SKM-1 treated with dmso at 0.1 percent for 144 hours (cell line): Measurements from ENCODE around the gene IBA57.
"Not testable (repeated sequence)": the region's sequence is repeated elsewhere in the genome, so short reads cannot be mapped to it uniquely, and the experiment has no call there.

Source experiments
- DNase-seq: peaks from one replicate; lab custom pipeline; 2025; ENCODE audit not compliant: unreplicated experiment; lab: John Stamatoyannopoulos, UW

Gene IBA57

GRCh38 chr1:228170666-228171065 lies 5.1 kb downstream of the IBA57 start:
- no peak for DNase-seq

GRCh38 chr1:228171221-228171891 lies 5.8 kb downstream of the IBA57 start:
- no peak for DNase-seq

GRCh38 chr1:228172591-228173527 lies 7.3 kb downstream of the IBA57 start:
- no peak for DNase-seq

GRCh38 chr1:228173528-228174481 lies 8.2 kb downstream of the IBA57 start:
- not testable (repeated sequence) for DNase-seq

GRCh38 chr1:228174482-228175315 lies 9.1 kb downstream of the IBA57 start:
- DNase-seq: no peak

GRCh38 chr1:228175316-228176023 lies 9.9 kb downstream of the IBA57 start:
- DNase-seq: no peak

- no peak for DNase-seq
These were observed 10.4 kb downstream of the IBA57 start for GRCh38 chr1:228176024-228176395.

GRCh38 chr1:228176461-228177182 lies 11.0 kb downstream of the IBA57 start:
- no peak for DNase-seq

GRCh38 chr1:228177183-228177475 lies 11.5 kb downstream of the IBA57 start:
- DNase-seq: no peak

- no peak for DNase-seq
These were observed 12.4 kb downstream of the IBA57 start for GRCh38 chr1:228177721-228178710.

- DNase-seq: no peak
These were observed 13.4 kb downstream of the IBA57 start for GRCh38 chr1:228178737-228179684.

- DNase-seq: no peak
These were observed 14.8 kb downstream of the IBA57 start for GRCh38 chr1:228180271-228180958.

- DNase-seq: no peak
These were observed 15.5 kb downstream of the IBA57 start for GRCh38 chr1:228180959-228181644.

- DNase-seq: no peak
These were observed 16.0 kb downstream of the IBA57 start for GRCh38 chr1:228181645-228182034.

GRCh38 chr1:228182296-228183030 lies 16.9 kb downstream of the IBA57 start:
- no peak for DNase-seq
